HepG2 (cell line): ENCODE data around the gene CD79A. TPM values are rescaled to one million over a fixed set of nuclear protein-coding genes. Genes with fewer than 3 reads are reported as not detected.
A peak's percentile ranks its signal among the peaks of the same experiment; 100 is the strongest.

Source experiments
- CENPX ChIP-seq: sonication (generic); formaldehyde crosslinking; IDR thresholded peaks from 2 replicates; pipeline ENCODE4 v1.9.0; 2021; ENCODE audit warnings: mild to moderate bottlenecking, missing genetic modification reagents, moderate library complexity
- HDAC6 ChIP-seq: fragments of 200-600 bp; sonication (generic); IDR thresholded peaks from 2 replicates; pipeline ENCODE4 v1.7.0; 2017; ENCODE audit warnings: mild to moderate bottlenecking, antibody characterized with exemption, low read length, low read depth
- KLF11 ChIP-seq: IDR thresholded peaks from 2 replicates; pipeline ENCODE4 v1.6.1; 2016; ENCODE audit warnings: missing compliant biosample characterization
- KLF6 ChIP-seq: IDR thresholded peaks from 2 replicates; pipeline ENCODE4 v1.8.0; 2016; ENCODE audit warnings: missing biosample characterization, missing genetic modification reagents
- MED8 ChIP-seq: sonication (generic); formaldehyde crosslinking; IDR thresholded peaks from 2 replicates; pipeline ENCODE4 v1.8.1; 2023; ENCODE audit warnings: mild to moderate bottlenecking, missing genetic modification reagents; ENCODE audit not compliant: insufficient replicate concordance
- MEIS2 ChIP-seq: sonication (generic); formaldehyde crosslinking; IDR thresholded peaks from 2 replicates; pipeline ENCODE4 v1.9.0; 2021; ENCODE audit warnings: mild to moderate bottlenecking, missing genetic modification reagents
- NFE2L2 ChIP-seq: fragments of 150-350 bp; IDR thresholded peaks from 2 replicates; pipeline ENCODE4 v1.6.1; 2014; ENCODE audit warnings: low read length
- NR2F1 ChIP-seq, 2 experiments: fragments of 450-650 bp in 1 of 2; formaldehyde crosslinking in 1 of 2; IDR thresholded peaks; 2 replicates each; pipeline versions ENCODE4 v1.5.0 to v1.6.1; 2016 to 2020; ENCODE audit warnings: mild to moderate bottlenecking in 1 of 2, missing compliant biosample characterization in 1 of 2, missing genetic modification reagents in 1 of 2, moderate library complexity in 1 of 2
- PBX3 ChIP-seq: sonication (generic); formaldehyde crosslinking; IDR thresholded peaks from 2 replicates; pipeline ENCODE4 v1.8.1; 2023; ENCODE audit warnings: missing genetic modification reagents, inconsistent platforms, borderline replicate concordance
- RAD51 ChIP-seq: fragments of 450-650 bp; IDR thresholded peaks from 2 replicates; pipeline ENCODE4 v1.6.1; 2016; ENCODE audit warnings: borderline replicate concordance
- RBAK ChIP-seq: sonication (generic); formaldehyde crosslinking; IDR thresholded peaks from 2 replicates; pipeline ENCODE4 v1.5.1; 2020; ENCODE audit warnings: mild to moderate bottlenecking, missing genetic modification reagents
- REL ChIP-seq: sonication (generic); formaldehyde crosslinking; conservative IDR thresholded peaks from 2 replicates; pipeline ENCODE4 v1.8.0; 2022; ENCODE audit warnings: mild to moderate bottlenecking, missing genetic modification reagents, moderate library complexity
- SATB2 ChIP-seq: sonication (generic); formaldehyde crosslinking; IDR thresholded peaks from 2 replicates; pipeline ENCODE4 v1.5.0; 2020; ENCODE audit warnings: missing genetic modification reagents
- SRSF4 ChIP-seq: fragments of 200-400 bp; formaldehyde crosslinking; IDR thresholded peaks from one replicate; pipeline ENCODE4 v1.6.1; 2018; ENCODE audit warnings: mild to moderate bottlenecking, low read depth, low read length, moderate library complexity; ENCODE audit not compliant: poor library complexity, severe bottlenecking
- SRSF9 ChIP-seq: fragments of 200-400 bp; formaldehyde crosslinking; IDR thresholded peaks from 2 replicates; pipeline ENCODE4 v1.6.1; 2018; ENCODE audit warnings: borderline replicate concordance, mild to moderate bottlenecking, low read depth, low read length; ENCODE audit not compliant: insufficient read depth, poor library complexity, severe bottlenecking
- TGIF2 ChIP-seq: IDR thresholded peaks from 2 replicates; pipeline ENCODE4 v1.6.1; 2016; ENCODE audit warnings: control low read depth, missing compliant biosample characterization
- THYN1 ChIP-seq: sonication (generic); formaldehyde crosslinking; IDR thresholded peaks from 2 replicates; pipeline ENCODE4 v1.8.1; 2023; ENCODE audit warnings: low read depth, mild to moderate bottlenecking, moderate library complexity, missing genetic modification reagents, borderline replicate concordance
- ZBTB7B ChIP-seq: sonication (generic); formaldehyde crosslinking; IDR thresholded peaks from 2 replicates; pipeline ENCODE4 v1.4.0; 2020; ENCODE audit warnings: missing genetic modification reagents
- ZNF292 ChIP-seq: sonication (generic); formaldehyde crosslinking; IDR thresholded peaks from 2 replicates; pipeline ENCODE4 v1.8.1; 2022; ENCODE audit warnings: mild to moderate bottlenecking, low read depth, missing genetic modification reagents, borderline replicate concordance
- ZNF512 ChIP-seq: sonication (generic); formaldehyde crosslinking; IDR thresholded peaks from 2 replicates; pipeline ENCODE4 v1.4.0; 2020; ENCODE audit warnings: mild to moderate bottlenecking, missing genetic modification reagents
- ZNF512B ChIP-seq: sonication (generic); formaldehyde crosslinking; IDR thresholded peaks from 2 replicates; pipeline ENCODE4 v1.5.1; 2020; ENCODE audit warnings: missing genetic modification reagents, mild to moderate bottlenecking, borderline replicate concordance
- ZNF557 ChIP-seq: sonication (generic); formaldehyde crosslinking; IDR thresholded peaks from 2 replicates; pipeline ENCODE4 v1.4.0; 2020; ENCODE audit warnings: missing genetic modification reagents
- ZNF607 ChIP-seq: sonication (generic); formaldehyde crosslinking; IDR thresholded peaks from 2 replicates; pipeline ENCODE4 v1.5.1; 2020; ENCODE audit warnings: missing genetic modification reagents, mild to moderate bottlenecking, borderline replicate concordance
- ZNF616 ChIP-seq: sonication (generic); formaldehyde crosslinking; IDR thresholded peaks from 2 replicates; pipeline ENCODE4 v1.5.0; 2020; ENCODE audit warnings: low read depth, mild to moderate bottlenecking, missing genetic modification reagents
- ZNF709 ChIP-seq: sonication (generic); formaldehyde crosslinking; IDR thresholded peaks from 2 replicates; pipeline ENCODE4 v1.5.0; 2020; ENCODE audit warnings: mild to moderate bottlenecking, missing genetic modification reagents
- ZNF788 ChIP-seq: sonication (generic); formaldehyde crosslinking; IDR thresholded peaks from 2 replicates; pipeline ENCODE4 v1.5.0; 2020; ENCODE audit warnings: mild to moderate bottlenecking, missing genetic modification reagents, borderline replicate concordance
- polyA plus RNA-seq, 8 experiments: library from polyadenylated mRNA; depleted of rRNA in 3 of 8; stranded (reverse) in 7 of 8; unstranded in 1 of 8; fragments of >200 nt; fragmentation: Illumina TruSeq in 4 of 8; extraction: Trizol in 4 of 8; gene quantifications; 2 replicates each; pipeline versions ENCODE4 v1.2.1 to v1.2.3, GENCODE V29; 2011 to 2016; ENCODE audit warnings: low read depth in 4 of 8, missing spikeins in 1 of 8, mixed read lengths in 1 of 8; ENCODE audit not compliant: insufficient read depth in 1 of 8
- total RNA-seq, 5 experiments: library from RNA; depleted of rRNA; stranded (reverse); fragments of >200 nt; fragmentation: Illumina TruSeq; extraction: Trizol; gene quantifications; 2 replicates each; pipeline ENCODE4 v1.2.3, GENCODE V29; 2016; ENCODE audit warnings: low read depth in 1 of 5

CD79A gene
- total and polyA plus RNA-seq, 2 of the 13 experiments (the other 11 are each of a cell fraction or from before 2014, with no cell fraction given): 0.24 to 0.33 TPM

- TF ChIP-seq ZNF512 (CRISPR knock-in tag) (no peak), CENPX (no peak), ZNF607 (CRISPR knock-in tag) (no peak), PBX3 (CRISPR knock-in tag) (no peak), NR2F1 (CRISPR knock-in tag; IDR thresholded peaks at IDR 0.05) (no peak), RAD51 (no peak), RBAK (CRISPR knock-in tag) (no peak), NFE2L2 (no peak), ZNF512B (CRISPR knock-in tag) (no peak), SRSF4 (no peak), SRSF9 (no peak), HDAC6 (no peak), ZNF292 (no peak; the same call in 1 of the 2 replicates), KLF11 (CRISPR knock-in tag) (no peak; the same call in 1 of the 2 replicates), THYN1 (CRISPR knock-in tag) (no peak), MEIS2 (CRISPR knock-in tag) (peak; percentile 60; the same call in 1 of the 2 replicates), MED8 (CRISPR knock-in tag) (peak; percentile 58), KLF6 (CRISPR knock-in tag) (no peak), ZNF709 (no peak), ZNF788 (peak; percentile 84; the same call in 1 of the 2 replicates), TGIF2 (CRISPR knock-in tag) (peak; percentile 82), ZBTB7B (CRISPR knock-in tag) (peak; percentile 55; the same call in 1 of the 2 replicates), SATB2 (CRISPR knock-in tag) (no peak), ZNF616 (CRISPR knock-in tag) (no peak), ZNF557 (no peak), REL (CRISPR knock-in tag) (no peak)
These were observed 10.8 kb downstream of the CD79A start (continued) for GRCh38 chr19:41887711-41888382.
